PC-3 (cell line): ENCODE results near the gene AMZ1. TPM values are rescaled to one million over a fixed set of nuclear protein-coding genes. Genes with fewer than 3 reads are reported as not detected.

Experiments
- total RNA-seq: library from RNA; depleted of rRNA; stranded (reverse); fragments of >200 nt; gene quantifications from 2 replicates; pipeline ENCODE4 v1.2.3, GENCODE V29; 2014; rRNA removed

Gene AMZ1
- total RNA-seq, 1 experiment from 2014 or later: not detected

Other genes with a start within 250 kb of the AMZ1 start
- gene GRIFIN, start 211.8 kb upstream of the AMZ1 start, total RNA-seq: not detected in 2 replicates
- gene LFNG, start 168.4 kb upstream of the AMZ1 start, total RNA-seq: 4.8 and 7.7 TPM in 2 replicates
- 65.2 and 76.3 TPM in 2 replicates for gene BRAT1, start 132.7 kb upstream of the AMZ1 start, total RNA-seq
- 9.7 and 24.7 TPM in 2 replicates for gene IQCE, start 129.2 kb upstream of the AMZ1 start, total RNA-seq
- gene TTYH3, start 56.2 kb upstream of the AMZ1 start, total RNA-seq: 25.0 and 41.4 TPM in 2 replicates
- 15.0 and 26.8 TPM in 2 replicates for gene GNA12, start 156.1 kb downstream of the AMZ1 start, total RNA-seq